NCI-H1930 (cell line): Measurements from ENCODE around the gene HNRNPH1.
"Not testable (repeated sequence)": the region's sequence is repeated elsewhere in the genome, so short reads cannot be mapped to it uniquely, and the experiment has no call there.

ENCODE experiments used
- DNase-seq, 2 experiments: peaks; one replicate each; lab custom pipeline; 2025; lab: John Stamatoyannopoulos, UW

HNRNPH1 gene

GRCh38 chr5:179623003-179623905 lies at the start of gene HNRNPH1:
HNRNPH1 (minus strand) TSS chr5:179623671; CDS start chr5:179623133, 538 bp downstream.
- peak; percentile 90 to 95 for DNase-seq

GRCh38 chr5:179668391-179668790 lies 44.9 kb upstream of the HNRNPH1 start:
- DNase-seq = no peak

GRCh38 chr5:179661647-179662046 lies 38.2 kb upstream of the HNRNPH1 start:
- not testable (repeated sequence) for DNase-seq

GRCh38 chr5:179658179-179658856 lies 34.8 kb upstream of the HNRNPH1 start:
- DNase-seq = not testable (repeated sequence)

GRCh38 chr5:179657302-179658178 lies 34.1 kb upstream of the HNRNPH1 start:
- DNase-seq = not testable (repeated sequence)

GRCh38 chr5:179653135-179653534 lies 29.7 kb upstream of the HNRNPH1 start:
- DNase-seq = not testable (repeated sequence)

- not testable (repeated sequence) for DNase-seq
Observed at GRCh38 chr5:179650245-179650644, 26.8 kb upstream of the HNRNPH1 start.

GRCh38 chr5:179649166-179649703 lies 25.8 kb upstream of the HNRNPH1 start:
- not testable (repeated sequence) for DNase-seq

- DNase-seq = no peak
Observed at GRCh38 chr5:179648410-179648809, 24.9 kb upstream of the HNRNPH1 start.

GRCh38 chr5:179644766-179645165 lies 21.3 kb upstream of the HNRNPH1 start:
- not testable (repeated sequence) for DNase-seq

- not testable (repeated sequence) for DNase-seq
Observed at GRCh38 chr5:179643141-179643920, 19.9 kb upstream of the HNRNPH1 start.

GRCh38 chr5:179642626-179643025 lies 19.2 kb upstream of the HNRNPH1 start:
- not testable (repeated sequence) for DNase-seq

GRCh38 chr5:179641745-179642144 lies 18.3 kb upstream of the HNRNPH1 start:
- not testable (repeated sequence) for DNase-seq

GRCh38 chr5:179639296-179639695 lies 15.8 kb upstream of the HNRNPH1 start:
- not testable (repeated sequence) for DNase-seq

- not testable (repeated sequence) for DNase-seq
Observed at GRCh38 chr5:179634370-179635172, 11.1 kb upstream of the HNRNPH1 start.

- not testable (repeated sequence) for DNase-seq
Observed at GRCh38 chr5:179633501-179634369, 10.3 kb upstream of the HNRNPH1 start.

- no peak for DNase-seq
Observed at GRCh38 chr5:179624841-179625271, 1.4 kb upstream of the HNRNPH1 start.

- no peak for DNase-seq
Observed at GRCh38 chr5:179623906-179624741, 653 bp upstream of the HNRNPH1 start.
